Smooth muscle cell (in vitro differentiated cells): ENCODE data around the gene C10orf90. TPM values are rescaled to one million over a fixed set of nuclear protein-coding genes. Genes with fewer than 3 reads are reported as not detected.

Experiments
- DNase-seq: peaks from one replicate; lab custom pipeline; 2025; ENCODE audit not compliant: unreplicated experiment; lab: John Stamatoyannopoulos, UW
- H2AFZ ChIP-seq: fragments of 200-600 bp; sonication (generic); 2 replicates; pipeline ENCODE4 v1.6.0; 2016; ENCODE audit warnings: antibody characterized with exemption, low read depth, mild to moderate bottlenecking
- H3F3A ChIP-seq: fragments of 200-600 bp; sonication (generic); 2 replicates; pipeline ENCODE4 v1.6.0; 2017; ENCODE audit warnings: antibody characterized with exemption, low read depth
- H3K27ac ChIP-seq: fragments of 200-600 bp; sonication (generic); 2 replicates; pipeline ENCODE4 v1.5.1; 2016; ENCODE audit warnings: low read depth, mild to moderate bottlenecking
- H3K27me3 ChIP-seq: fragments of 200-600 bp; sonication (generic); 2 replicates; pipeline ENCODE4 v1.6.1; 2016; ENCODE audit warnings: low read depth, mild to moderate bottlenecking
- H3K36me3 ChIP-seq: fragments of 200-600 bp; sonication (generic); 2 replicates; pipeline ENCODE4 v1.5.1; 2016; ENCODE audit warnings: low read depth
- H3K4me1 ChIP-seq: fragments of 200-600 bp; sonication (generic); 2 replicates; pipeline ENCODE4 v1.5.1; 2016; ENCODE audit warnings: low read depth
- H3K4me2 ChIP-seq: fragments of 200-600 bp; sonication (generic); 2 replicates; pipeline ENCODE4 v1.6.0; 2016; ENCODE audit warnings: mild to moderate bottlenecking
- H3K4me3 ChIP-seq: fragments of 200-600 bp; sonication (generic); 2 replicates; pipeline ENCODE4 v1.5.1; 2016; ENCODE audit warnings: mild to moderate bottlenecking
- H3K79me2 ChIP-seq: fragments of 200-600 bp; sonication (generic); 2 replicates; pipeline ENCODE4 v1.6.0; 2016; ENCODE audit warnings: low read depth, mild to moderate bottlenecking
- H3K9ac ChIP-seq: fragments of 200-600 bp; sonication (generic); 2 replicates; pipeline ENCODE4 v1.6.0; 2016; ENCODE audit warnings: low read depth
- H3K9me3 ChIP-seq: fragments of 200-600 bp; sonication (generic); replicated peaks from 2 replicates; pipeline ENCODE4 v1.5.1; 2016; ENCODE audit warnings: low read depth
- H4K20me1 ChIP-seq: fragments of 200-600 bp; sonication (generic); 2 replicates; pipeline ENCODE4 v1.6.0; 2016; ENCODE audit warnings: low read depth
- WGBS: methylation state at CpG from one replicate; pipeline ENCODE4 v1.1.7; 2016; ENCODE audit warnings: low lambda C conversion rate; 5-methylcytosine and 5-hydroxymethylcytosine counted together
- polyA plus RNA-seq: library from polyadenylated mRNA; unstranded; fragments of >200 nt; fragmentation: Nextera tagmentation; extraction: Ambion mirVana; gene quantifications from 2 replicates; pipeline ENCODE4 v1.2.1, GENCODE V29; 2016
- total RNA-seq: library from RNA; depleted of rRNA; stranded (reverse); fragments of >200 nt; gene quantifications from 2 replicates; pipeline ENCODE4 v1.2.3, GENCODE V29; 2014
- TF ChIP-seq, protein P1 (sequence below): fragments of 200-600 bp; sonication (generic); IDR thresholded peaks from 2 replicates; pipeline ENCODE4 v1.5.1; 2017; ENCODE audit warnings: borderline replicate concordance, mild to moderate bottlenecking, antibody characterized with exemption; ENCODE audit not compliant: insufficient read depth, poor library complexity, severe bottlenecking

Gene C10orf90
- total and polyA plus RNA-seq, 2 experiments from 2014 or later, result 0.10 to 1.8 TPM

GRCh38 chr10:126592901-126593300, 77.6 kb downstream of the C10orf90 start:
- WGBS, result 93% methylated on average over 3 of the region's 3 CpGs
- H3K9ac ChIP-seq, result no peak overlapping the region
- no peak overlapping the region for H2AFZ ChIP-seq
- H3K4me3 ChIP-seq, result no peak overlapping the region
- H3K27me3 ChIP-seq, result no peaks in the 10 kb centered on the region
- H3K4me2 ChIP-seq, result no peak overlapping the region
- TF ChIP-seq, protein P1, sequence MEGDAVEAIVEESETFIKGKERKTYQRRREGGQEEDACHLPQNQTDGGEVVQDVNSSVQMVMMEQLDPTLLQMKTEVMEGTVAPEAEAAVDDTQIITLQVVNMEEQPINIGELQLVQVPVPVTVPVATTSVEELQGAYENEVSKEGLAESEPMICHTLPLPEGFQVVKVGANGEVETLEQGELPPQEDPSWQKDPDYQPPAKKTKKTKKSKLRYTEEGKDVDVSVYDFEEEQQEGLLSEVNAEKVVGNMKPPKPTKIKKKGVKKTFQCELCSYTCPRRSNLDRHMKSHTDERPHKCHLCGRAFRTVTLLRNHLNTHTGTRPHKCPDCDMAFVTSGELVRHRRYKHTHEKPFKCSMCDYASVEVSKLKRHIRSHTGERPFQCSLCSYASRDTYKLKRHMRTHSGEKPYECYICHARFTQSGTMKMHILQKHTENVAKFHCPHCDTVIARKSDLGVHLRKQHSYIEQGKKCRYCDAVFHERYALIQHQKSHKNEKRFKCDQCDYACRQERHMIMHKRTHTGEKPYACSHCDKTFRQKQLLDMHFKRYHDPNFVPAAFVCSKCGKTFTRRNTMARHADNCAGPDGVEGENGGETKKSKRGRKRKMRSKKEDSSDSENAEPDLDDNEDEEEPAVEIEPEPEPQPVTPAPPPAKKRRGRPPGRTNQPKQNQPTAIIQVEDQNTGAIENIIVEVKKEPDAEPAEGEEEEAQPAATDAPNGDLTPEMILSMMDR, result no peak
- H3K9me3 ChIP-seq, result no peaks in the 10 kb centered on the region
- no peak for DNase-seq
- H3F3A ChIP-seq, result no peaks in the 10 kb centered on the region
- H3K79me2 ChIP-seq, result no peaks in the 10 kb centered on the region
- no peaks in the 10 kb centered on the region for H4K20me1 ChIP-seq
- H3K27ac ChIP-seq, result no peak overlapping the region
- no peaks in the 10 kb centered on the region for H3K4me1 ChIP-seq
- H3K36me3 ChIP-seq, result no peaks in the 10 kb centered on the region

- Histone ChIP-seq H2AFZ (no peak overlapping the region), H3K9me3 (no peaks in the 10 kb centered on the region), H3K4me1 (peaks cover 11% of the 10 kb centered on the region), H3K9ac (no peak overlapping the region), H4K20me1 (no peaks in the 10 kb centered on the region), H3F3A (no peaks in the 10 kb centered on the region), H3K27ac (no peak overlapping the region), H3K36me3 (no peaks in the 10 kb centered on the region), H3K4me2 (no peak overlapping the region), H3K79me2 (no peaks in the 10 kb centered on the region), H3K27me3 (no peaks in the 10 kb centered on the region), H3K4me3 (no peak overlapping the region)
- TF ChIP-seq, protein P1, result no peak
- no peak for DNase-seq
- WGBS, result 98% methylated on average over 4 of the region's 4 CpGs
These were observed 82.5 kb downstream of the C10orf90 start for GRCh38 chr10:126588024-126588423.

- 88% methylated on average over 5 of the region's 5 CpGs for WGBS
- no peak overlapping the region for H2AFZ ChIP-seq
- H3K79me2 ChIP-seq, result no peaks in the 10 kb centered on the region
- H3K9me3 ChIP-seq, result no peaks in the 10 kb centered on the region
- H3K4me3 ChIP-seq, result no peak overlapping the region
- TF ChIP-seq, protein P1, result no peak
- peaks cover 11% of the 10 kb centered on the region for H3K4me1 ChIP-seq
- no peaks in the 10 kb centered on the region for H3K36me3 ChIP-seq
- no peaks in the 10 kb centered on the region for H4K20me1 ChIP-seq
- no peaks in the 10 kb centered on the region for H3K27me3 ChIP-seq
- H3K9ac ChIP-seq, result no peak overlapping the region
- H3K4me2 ChIP-seq, result no peak overlapping the region
- no peak overlapping the region for H3K27ac ChIP-seq
- no peaks in the 10 kb centered on the region for H3F3A ChIP-seq
- no peak for DNase-seq
These were observed 83.6 kb downstream of the C10orf90 start for GRCh38 chr10:126586878-126587277.

GRCh38 chr10:126586128-126586527, 84.4 kb downstream of the C10orf90 start:
- H3K4me2 ChIP-seq, result no peak overlapping the region
- TF ChIP-seq, protein P1, result no peak
- peaks cover 6% of the 10 kb centered on the region for H3K27me3 ChIP-seq
- H3K9me3 ChIP-seq, result no peaks in the 10 kb centered on the region
- H3F3A ChIP-seq, result no peaks in the 10 kb centered on the region
- H3K4me1 ChIP-seq, result peaks cover 11% of the 10 kb centered on the region
- no peak overlapping the region for H3K9ac ChIP-seq
- no peaks in the 10 kb centered on the region for H4K20me1 ChIP-seq
- no peak overlapping the region for H3K27ac ChIP-seq
- no peak overlapping the region for H3K4me3 ChIP-seq
- no peaks in the 10 kb centered on the region for H3K79me2 ChIP-seq
- H3K36me3 ChIP-seq, result no peaks in the 10 kb centered on the region
- H2AFZ ChIP-seq, result no peak overlapping the region
- WGBS, result 78% methylated on average over 14 of the region's 14 CpGs
- no peak for DNase-seq
